Fibroblast of skin of left biceps (primary cell): ENCODE measurements around the gene GRB7.
"Not testable (repeated sequence)": the region's sequence is repeated elsewhere in the genome, so short reads cannot be mapped to it uniquely, and the experiment has no call there.

Experiments used
- DNase-seq, 2 experiments: peaks; one replicate each; pipeline ENCODE4 v3.0.0-alpha.2; 2013; ENCODE audit warnings: low read depth in 2 of 2

Gene GRB7

GRCh38 chr17:39709319-39709997 lies 28.3 kb upstream of the GRB7 start:
- no peak for DNase-seq

- no peak for DNase-seq
Observed at GRCh38 chr17:39709998-39710964, 27.5 kb upstream of the GRB7 start.

- DNase-seq: not testable (repeated sequence)
Observed at GRCh38 chr17:39711071-39711470, 26.7 kb upstream of the GRB7 start.

GRCh38 chr17:39711851-39712250 lies 25.9 kb upstream of the GRB7 start:
- DNase-seq: no peak

- no peak for DNase-seq
Observed at GRCh38 chr17:39714234-39714633, 23.5 kb upstream of the GRB7 start.

- DNase-seq: no peak
Observed at GRCh38 chr17:39715375-39716072, 22.2 kb upstream of the GRB7 start.

- DNase-seq: no peak
Observed at GRCh38 chr17:39716073-39716818, 21.5 kb upstream of the GRB7 start.

GRCh38 chr17:39716879-39717536 lies 20.7 kb upstream of the GRB7 start:
- DNase-seq: no peak

- DNase-seq: no peak
Observed at GRCh38 chr17:39717660-39718059, 20.1 kb upstream of the GRB7 start.

- no peak for DNase-seq
Observed at GRCh38 chr17:39719563-39720355, 18.0 kb upstream of the GRB7 start.

- no peak for DNase-seq
Observed at GRCh38 chr17:39722104-39722503, 15.6 kb upstream of the GRB7 start.

- no peak for DNase-seq
Observed at GRCh38 chr17:39722965-39723848, 14.5 kb upstream of the GRB7 start.

- no peak for DNase-seq
Observed at GRCh38 chr17:39724731-39725130, 13.0 kb upstream of the GRB7 start.

- DNase-seq: not testable (repeated sequence)
Observed at GRCh38 chr17:39725923-39726322, 11.8 kb upstream of the GRB7 start.

- DNase-seq: no peak
Observed at GRCh38 chr17:39726617-39727016, 11.1 kb upstream of the GRB7 start.

GRCh38 chr17:39727556-39727955 lies 10.2 kb upstream of the GRB7 start:
- no peak for DNase-seq

- no peak for DNase-seq
Observed at GRCh38 chr17:39729280-39729851, 8.4 kb upstream of the GRB7 start.

GRCh38 chr17:39730095-39730921 lies 7.4 kb upstream of the GRB7 start, which contains the start of gene MIEN1:
Gene MIEN1 (minus strand): TSS chr17:39730532. CDS start chr17:39730495, 37 bp downstream.
- DNase-seq: peak; percentile 38 to 47
